ENCODE data around the gene BRK1. TPM values are rescaled to one million over a fixed set of nuclear protein-coding genes. Genes with fewer than 3 reads are reported as not detected.
"Not testable (repeated sequence)": the region's sequence is repeated elsewhere in the genome, so short reads cannot be mapped to it uniquely, and the experiment has no call there.

The BRK1 gene
- total and polyA plus RNA-seq, 4 donors, result 108 to 184 (median 124) TPM

DNA sequence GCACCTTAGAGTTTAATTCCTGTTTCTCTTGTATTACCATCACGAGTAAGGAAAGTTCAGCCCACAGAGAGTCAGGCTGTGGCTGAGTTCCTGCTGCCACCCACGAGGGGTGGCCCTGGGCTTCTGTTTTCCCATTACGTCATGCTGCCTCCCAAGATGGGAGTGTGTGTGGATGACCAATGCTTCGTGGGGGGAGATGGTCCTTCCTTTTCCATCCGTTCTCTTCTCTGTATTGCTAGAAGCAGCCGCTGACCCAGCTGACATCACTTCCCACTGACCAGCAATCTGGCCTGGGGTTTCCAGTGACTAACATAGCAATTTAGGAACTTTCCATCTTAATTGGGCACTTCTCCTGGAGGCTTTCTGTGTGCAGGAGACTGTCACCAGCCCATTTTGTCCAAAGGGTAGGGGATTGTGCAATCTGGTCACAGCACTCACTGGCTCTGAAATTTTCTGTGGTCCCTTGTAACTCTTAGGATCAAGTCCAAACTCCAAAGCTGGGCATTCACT lies 58.5 kb downstream of the BRK1 start:
- H3K4me3 ChIP-seq, result no peak overlapping the region
- H3K9me3 ChIP-seq (ENCODE audit: control insufficient read depth in 4 of 4, insufficient read depth in 3 of 4, low read length in 3 of 4), result no peaks in the 10 kb centered on the region
- ATAC-seq (ENCODE audit: insufficient read depth, low FRiP score), result peak; percentile 90
- H3K27ac ChIP-seq (ENCODE audit: low read depth in 1 of 2, low read length in 1 of 2), result peak overlapping the region in 1 of 2 donors; percentile 52
- H3K9ac ChIP-seq (ENCODE audit: insufficient read depth in 1 of 2, low read length in 2 of 2), result no peak overlapping the region
- peaks cover 0 to 9% (median 0%) of the 10 kb centered on the region in 4 donors for H3K36me3 ChIP-seq (ENCODE audit: control insufficient read depth in 4 of 4, insufficient read depth in 4 of 4, low read length in 4 of 4)
- 16 to 23% methylated on average over 6 of the region's 6 CpGs for WGBS, 2 donors
- H3K27me3 ChIP-seq (ENCODE audit: control insufficient read depth in 3 of 3, insufficient read depth in 3 of 3, low read length in 2 of 3), result no peaks in the 10 kb centered on the region
- TF ChIP-seq, protein P1, sequence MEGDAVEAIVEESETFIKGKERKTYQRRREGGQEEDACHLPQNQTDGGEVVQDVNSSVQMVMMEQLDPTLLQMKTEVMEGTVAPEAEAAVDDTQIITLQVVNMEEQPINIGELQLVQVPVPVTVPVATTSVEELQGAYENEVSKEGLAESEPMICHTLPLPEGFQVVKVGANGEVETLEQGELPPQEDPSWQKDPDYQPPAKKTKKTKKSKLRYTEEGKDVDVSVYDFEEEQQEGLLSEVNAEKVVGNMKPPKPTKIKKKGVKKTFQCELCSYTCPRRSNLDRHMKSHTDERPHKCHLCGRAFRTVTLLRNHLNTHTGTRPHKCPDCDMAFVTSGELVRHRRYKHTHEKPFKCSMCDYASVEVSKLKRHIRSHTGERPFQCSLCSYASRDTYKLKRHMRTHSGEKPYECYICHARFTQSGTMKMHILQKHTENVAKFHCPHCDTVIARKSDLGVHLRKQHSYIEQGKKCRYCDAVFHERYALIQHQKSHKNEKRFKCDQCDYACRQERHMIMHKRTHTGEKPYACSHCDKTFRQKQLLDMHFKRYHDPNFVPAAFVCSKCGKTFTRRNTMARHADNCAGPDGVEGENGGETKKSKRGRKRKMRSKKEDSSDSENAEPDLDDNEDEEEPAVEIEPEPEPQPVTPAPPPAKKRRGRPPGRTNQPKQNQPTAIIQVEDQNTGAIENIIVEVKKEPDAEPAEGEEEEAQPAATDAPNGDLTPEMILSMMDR (IDR thresholded peaks at IDR 0.05; ENCODE audit: control extremely low read depth, extremely low read depth), result no peak
- DNase-seq, result peak in 2 of 3 donors; percentile 18
- peaks cover 0 to 6% (median 0%) of the 10 kb centered on the region in 5 donors for H3K4me1 ChIP-seq (ENCODE audit: control insufficient read depth in 5 of 5, insufficient read depth in 5 of 5, low read length in 5 of 5)

GRCh38 chr3:10175334-10175733 lies 59.9 kb downstream of the BRK1 start:
- not testable (repeated sequence) for H3K27ac ChIP-seq (ENCODE audit: low read depth in 1 of 2, low read length in 1 of 2); H3K9me3 ChIP-seq (ENCODE audit: control insufficient read depth in 4 of 4, insufficient read depth in 3 of 4, low read length in 3 of 4); H3K4me1 ChIP-seq (ENCODE audit: control insufficient read depth in 5 of 5, insufficient read depth in 5 of 5, low read length in 5 of 5); H3K27me3 ChIP-seq (ENCODE audit: control insufficient read depth in 3 of 3, insufficient read depth in 3 of 3, low read length in 2 of 3); H3K4me3 ChIP-seq; H3K9ac ChIP-seq (ENCODE audit: insufficient read depth in 1 of 2, low read length in 2 of 2); DNase-seq; ATAC-seq (ENCODE audit: insufficient read depth, low FRiP score)
- WGBS, 2 donors, result 97 to 98% methylated on average over 7 of the region's 7 CpGs
- H3K36me3 ChIP-seq (ENCODE audit: control insufficient read depth in 4 of 4, insufficient read depth in 4 of 4, low read length in 4 of 4), result peaks cover 0 to 12% (median 0%) of the 10 kb centered on the region in 4 donors

- not testable (repeated sequence) for H3K4me3 ChIP-seq; DNase-seq; H3K9me3 ChIP-seq (ENCODE audit: control insufficient read depth in 4 of 4, insufficient read depth in 3 of 4, low read length in 3 of 4); H3K4me1 ChIP-seq (ENCODE audit: control insufficient read depth in 5 of 5, insufficient read depth in 5 of 5, low read length in 5 of 5); H3K27me3 ChIP-seq (ENCODE audit: control insufficient read depth in 3 of 3, insufficient read depth in 3 of 3, low read length in 2 of 3); ATAC-seq (ENCODE audit: insufficient read depth, low FRiP score); H3K27ac ChIP-seq (ENCODE audit: low read depth in 1 of 2, low read length in 1 of 2); H3K9ac ChIP-seq (ENCODE audit: insufficient read depth in 1 of 2, low read length in 2 of 2)
- WGBS, 2 donors, result 88 to 99% methylated on average over 4 of the region's 4 CpGs
- peaks cover 0 to 17% (median 0%) of the 10 kb centered on the region in 4 donors for H3K36me3 ChIP-seq (ENCODE audit: control insufficient read depth in 4 of 4, insufficient read depth in 4 of 4, low read length in 4 of 4)
These were observed 60.7 kb downstream of the BRK1 start for GRCh38 chr3:10176150-10176549.

Other genes starting within 250 kb of the BRK1 start
- not detected for gene CIDEC, start 235.4 kb upstream of the BRK1 start, total RNA-seq
- gene CIDEC, start 235.4 kb upstream of the BRK1 start, polyA plus RNA-seq, result under 1 TPM in 1 of 2 donors, not detected in 1; 0.08 TPM
- 10 to 100 TPM; 20.7 to 28.7 TPM for gene JAGN1, start 225.1 kb upstream of the BRK1 start, total RNA-seq
- 10 to 100 TPM; 41.0 to 43.7 TPM for gene JAGN1, start 225.1 kb upstream of the BRK1 start, polyA plus RNA-seq
- gene IL17RE, start 212.8 kb upstream of the BRK1 start, total RNA-seq, result 10 to 100 TPM; 11.3 to 22.9 TPM
- 10 to 100 TPM in 1 of 2 donors, 1 to 10 TPM in 1; 7.0 to 26.1 TPM for gene IL17RE, start 212.8 kb upstream of the BRK1 start, polyA plus RNA-seq
- gene IL17RC, start 198.6 kb upstream of the BRK1 start, total RNA-seq, result 10 to 100 TPM; 31.7 to 35.4 TPM
- 10 to 100 TPM; 20.5 to 39.8 TPM for gene IL17RC, start 198.6 kb upstream of the BRK1 start, polyA plus RNA-seq
- 10 to 100 TPM; 37.7 to 60.1 TPM for gene CRELD1, start 181.8 kb upstream of the BRK1 start, total RNA-seq
- gene CRELD1, start 181.8 kb upstream of the BRK1 start, polyA plus RNA-seq, result 10 to 100 TPM; 28.0 to 45.7 TPM
- gene PRRT3, start 163.3 kb upstream of the BRK1 start, total RNA-seq, result 1 to 10 TPM; 2.1 to 5.2 TPM
- 1 to 10 TPM; 1.1 to 1.5 TPM for gene PRRT3, start 163.3 kb upstream of the BRK1 start, polyA plus RNA-seq
- gene EMC3, start 128.8 kb upstream of the BRK1 start, total RNA-seq, result 10 to 100 TPM; 64.2 to 82.5 TPM
- 100 to 1,000 TPM in 1 of 2 donors, 10 to 100 TPM in 1; 51.9 to 116 TPM for gene EMC3, start 128.8 kb upstream of the BRK1 start, polyA plus RNA-seq
- 1 to 10 TPM; 5.8 to 8.6 TPM for gene FANCD2, start 89.2 kb upstream of the BRK1 start, total RNA-seq
- gene FANCD2, start 89.2 kb upstream of the BRK1 start, polyA plus RNA-seq, result 1 to 10 TPM; 2.9 to 3.0 TPM
- gene FANCD2OS, start 7.4 kb upstream of the BRK1 start, total RNA-seq, result not detected
- not detected for gene FANCD2OS, start 7.4 kb upstream of the BRK1 start, polyA plus RNA-seq
- gene VHL, start 26.1 kb downstream of the BRK1 start, total RNA-seq, result 10 to 100 TPM; 31.0 to 66.2 TPM
- gene VHL, start 26.1 kb downstream of the BRK1 start, polyA plus RNA-seq, result 10 to 100 TPM; 26.8 to 30.3 TPM
- 10 to 100 TPM in 1 of 2 donors, 1 to 10 TPM in 1; 6.8 to 13.2 TPM for gene IRAK2, start 49.2 kb downstream of the BRK1 start, total RNA-seq
- 10 to 100 TPM in 1 of 2 donors, 1 to 10 TPM in 1; 2.9 to 33.1 TPM for gene IRAK2, start 49.2 kb downstream of the BRK1 start, polyA plus RNA-seq
- gene TATDN2, start 132.8 kb downstream of the BRK1 start, total RNA-seq, result 10 to 100 TPM; 26.5 to 32.9 TPM
- gene TATDN2, start 132.8 kb downstream of the BRK1 start, polyA plus RNA-seq, result 10 to 100 TPM; 12.0 to 21.1 TPM
- gene GHRL, start 177.3 kb downstream of the BRK1 start, total RNA-seq, result 10 to 100 TPM in 1 of 2 donors, 1 to 10 TPM in 1; 7.6 to 28.2 TPM
- 10 to 100 TPM in 1 of 2 donors, 1 to 10 TPM in 1; 5.4 to 13.7 TPM for gene GHRL, start 177.3 kb downstream of the BRK1 start, polyA plus RNA-seq
- gene SEC13, start 205.4 kb downstream of the BRK1 start, total RNA-seq, result 100 to 1,000 TPM; 103 to 129 TPM
- 100 to 1,000 TPM in 1 of 2 donors, 10 to 100 TPM in 1; 99.9 to 170 TPM for gene SEC13, start 205.4 kb downstream of the BRK1 start, polyA plus RNA-seq